CD4-positive, alpha-beta T cell treated with Interleukin-15 for 1 hour (primary cell): Measurements from ENCODE around the gene ALK.

ENCODE experiments used
- DNase-seq: peaks from one replicate; pipeline ENCODE4 v3.0.0-alpha.2; 2020

The ALK gene

DNA sequence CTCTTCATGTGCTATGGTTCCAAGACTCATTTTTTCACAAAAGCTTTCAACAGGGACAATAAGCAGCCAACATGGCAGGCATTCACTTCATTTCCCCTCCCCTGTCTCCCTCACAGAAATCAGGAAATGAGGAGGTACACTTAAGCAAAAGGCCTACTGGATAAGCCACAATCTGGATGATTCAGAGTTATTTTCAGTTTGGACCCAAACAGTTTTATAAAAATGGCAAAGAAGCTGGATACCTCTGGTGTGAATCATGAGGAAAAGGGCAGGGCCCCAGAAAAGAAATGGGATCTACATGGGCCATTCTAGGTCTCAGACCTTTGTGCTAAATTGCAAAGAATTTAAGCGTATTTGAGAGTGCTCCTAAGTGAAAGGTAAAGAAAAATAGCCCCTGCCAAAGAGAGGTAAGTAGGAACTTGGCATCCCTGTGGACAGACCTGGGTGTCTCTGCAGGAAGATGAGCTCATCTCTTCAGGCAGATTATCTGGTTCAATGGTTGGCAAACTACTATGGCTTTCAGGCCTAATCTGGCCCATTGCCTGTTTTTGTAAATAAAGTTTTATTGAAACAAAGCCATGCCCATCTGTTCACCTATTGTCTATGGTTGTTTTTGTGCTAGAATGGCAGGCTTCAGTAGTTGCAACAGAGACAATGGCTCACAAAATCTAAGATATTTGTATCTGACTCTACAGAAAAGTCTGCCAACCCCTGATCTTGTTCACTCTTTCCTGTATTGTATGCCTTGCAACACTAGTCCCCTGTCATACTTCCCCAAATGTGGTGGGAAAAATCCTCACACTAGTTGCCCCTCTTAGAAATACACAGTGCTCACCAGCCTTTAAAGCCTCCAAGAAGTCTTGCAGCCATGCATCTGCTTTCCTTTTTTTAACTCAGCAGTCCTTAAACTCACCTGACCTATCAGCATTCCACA, 315.0 kb downstream of the ALK start:
- no peak for DNase-seq

DNA sequence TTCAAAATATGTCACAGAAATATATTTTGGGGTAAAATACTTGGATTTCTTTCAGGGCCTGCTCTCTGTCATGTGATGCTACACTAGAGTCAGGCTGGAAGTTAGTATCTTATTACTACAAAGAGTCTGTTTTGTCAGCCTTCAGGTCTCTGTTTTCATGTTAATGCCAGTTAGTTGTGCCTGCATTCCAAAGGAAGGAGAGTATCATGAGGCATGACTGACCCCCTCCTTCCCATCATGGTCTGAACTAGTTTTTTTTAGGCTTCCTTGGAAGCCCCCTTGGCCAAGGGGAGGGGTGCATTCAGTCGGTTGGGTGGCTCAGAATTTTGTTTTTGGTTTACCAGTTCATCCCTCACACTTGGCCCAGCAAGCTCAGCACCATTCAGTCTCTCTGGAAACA, 318.0 kb downstream of the ALK start:
- no peak for DNase-seq

DNA sequence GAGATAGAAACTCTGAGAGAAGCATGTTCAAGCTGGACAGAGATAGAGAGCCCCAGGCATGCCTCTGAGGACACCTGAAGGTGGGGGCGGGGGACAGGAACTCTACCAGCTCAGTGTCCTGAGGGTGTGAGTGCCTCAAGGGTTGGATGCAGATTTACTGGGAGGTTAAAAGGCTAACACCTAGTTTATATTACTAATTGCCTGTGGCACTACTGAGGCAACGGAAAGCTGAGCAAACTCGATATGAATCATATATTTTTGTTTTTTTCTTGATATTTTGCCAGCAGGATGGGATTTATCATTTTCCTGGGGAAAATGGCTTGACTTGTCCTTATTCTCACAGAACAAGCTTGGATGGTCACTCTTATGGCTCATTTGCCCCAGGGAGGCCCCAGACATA, 319.5 kb downstream of the ALK start:
- no peak for DNase-seq

DNA sequence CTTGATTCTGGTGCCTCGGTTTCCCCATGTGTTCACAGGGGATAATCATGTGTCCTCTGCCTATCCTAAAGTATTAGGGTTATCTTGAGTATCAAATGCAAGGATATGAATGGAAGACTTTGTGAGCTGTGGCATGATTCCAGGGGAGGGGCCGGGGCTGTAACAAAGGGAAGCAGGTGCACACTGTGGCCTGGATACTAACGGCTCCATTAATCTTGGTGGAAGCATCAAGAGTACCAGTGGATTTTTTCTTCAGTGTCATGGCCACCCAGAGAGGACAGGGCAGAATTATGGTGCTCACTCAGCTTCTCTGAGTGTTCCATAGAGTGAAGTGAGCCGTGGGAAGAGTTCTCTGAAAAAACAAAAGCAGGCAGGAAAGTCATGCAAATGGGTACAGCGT, 320.1 kb downstream of the ALK start:
- DNase-seq, result no peak

DNA sequence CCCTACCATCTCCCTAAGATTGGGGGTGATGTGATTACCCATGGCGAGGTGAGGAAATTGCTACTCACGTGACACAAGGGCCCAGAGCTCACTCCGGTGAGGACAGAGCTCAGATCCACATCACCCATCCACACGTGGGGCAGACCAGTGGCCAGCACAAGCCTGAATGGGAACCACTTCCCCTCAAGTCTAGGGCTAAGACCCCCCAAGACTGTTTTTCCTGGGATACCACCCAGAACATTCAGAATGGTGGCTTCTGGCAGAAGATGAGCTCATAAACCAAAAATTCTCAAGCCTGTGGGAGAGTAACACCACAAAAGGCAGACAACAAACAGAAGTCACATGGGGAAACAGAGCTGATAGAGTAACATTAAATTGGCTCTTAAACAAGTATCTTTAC, 321.4 kb downstream of the ALK start:
- DNase-seq, result no peak

DNA sequence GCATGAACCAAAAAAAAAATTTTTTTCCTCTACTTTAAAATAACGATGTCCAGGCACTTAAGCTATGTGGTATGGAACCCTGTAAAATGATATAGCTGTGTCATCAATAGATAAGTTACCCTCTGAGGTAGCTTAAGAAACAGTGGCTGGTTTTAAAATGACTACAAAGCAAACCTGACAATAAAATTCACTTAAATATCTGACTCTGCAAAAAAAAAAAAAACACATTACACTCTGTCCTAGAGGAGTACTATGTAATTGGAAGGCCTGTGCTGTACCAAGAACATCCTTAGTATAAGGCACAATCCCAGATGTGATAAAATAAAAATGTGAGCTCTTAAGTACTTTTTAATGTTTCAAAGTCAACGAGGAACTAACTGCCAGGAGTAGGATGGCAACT, 322.4 kb downstream of the ALK start:
- no peak for DNase-seq

DNA sequence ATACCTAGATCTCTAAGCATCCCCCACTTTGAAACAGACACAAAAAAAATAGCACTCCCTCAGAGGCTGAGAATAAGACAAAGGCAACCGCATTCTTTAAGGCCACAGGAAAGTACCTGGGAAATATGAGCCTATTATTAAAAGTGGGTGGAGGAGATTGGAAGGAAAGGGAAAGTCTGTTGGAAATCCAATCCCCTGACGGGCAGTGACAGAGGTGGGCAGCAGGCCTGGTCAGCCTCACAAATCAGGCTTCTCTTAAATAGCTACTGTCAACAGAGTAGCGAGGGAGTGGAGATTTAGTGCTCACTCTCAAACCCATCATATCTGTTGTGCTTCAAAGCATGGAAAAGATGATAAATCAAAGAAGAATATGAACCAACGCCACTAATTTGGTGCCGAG, 324.4 kb downstream of the ALK start:
- no peak for DNase-seq

DNA sequence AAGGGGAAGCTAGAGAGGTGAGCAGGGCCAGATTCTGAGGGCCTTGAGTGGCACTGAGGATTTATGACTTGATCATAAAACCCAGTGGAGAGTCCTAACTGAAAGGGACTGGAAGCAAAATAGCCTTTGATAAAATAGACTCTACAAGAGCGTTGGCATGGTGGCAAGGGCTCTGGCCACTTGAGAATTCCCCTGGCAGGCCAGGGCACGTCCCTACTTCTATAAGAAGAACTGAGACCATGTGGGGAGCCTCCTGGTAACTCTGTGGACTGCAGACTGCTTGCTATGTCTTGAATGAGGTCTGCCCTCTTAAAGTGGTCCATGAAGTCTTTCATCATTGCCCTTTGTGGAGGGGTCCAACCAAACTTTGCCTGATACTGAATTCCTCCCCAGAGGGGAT, 324.8 kb downstream of the ALK start:
- DNase-seq, result no peak

DNA sequence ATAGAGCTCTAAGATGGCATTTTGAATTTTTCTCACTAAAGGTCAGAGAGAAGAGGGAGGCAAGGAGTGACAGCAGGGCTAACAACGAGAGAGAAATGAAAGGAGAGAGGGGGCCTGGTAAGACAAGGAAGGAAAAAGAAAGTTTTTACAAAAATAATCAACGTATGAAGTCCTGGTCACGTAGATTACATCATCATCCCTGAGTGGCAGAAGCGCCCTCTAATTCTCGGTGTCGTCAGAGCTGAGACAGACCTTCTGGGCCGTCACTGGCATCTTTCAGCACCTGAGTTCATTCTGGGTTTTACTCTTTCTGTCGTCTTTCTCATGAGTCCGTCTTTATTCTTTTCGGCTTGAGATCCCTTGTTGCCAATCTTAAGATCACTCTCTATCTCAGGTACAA, 329.8 kb downstream of the ALK start:
- no peak for DNase-seq

DNA sequence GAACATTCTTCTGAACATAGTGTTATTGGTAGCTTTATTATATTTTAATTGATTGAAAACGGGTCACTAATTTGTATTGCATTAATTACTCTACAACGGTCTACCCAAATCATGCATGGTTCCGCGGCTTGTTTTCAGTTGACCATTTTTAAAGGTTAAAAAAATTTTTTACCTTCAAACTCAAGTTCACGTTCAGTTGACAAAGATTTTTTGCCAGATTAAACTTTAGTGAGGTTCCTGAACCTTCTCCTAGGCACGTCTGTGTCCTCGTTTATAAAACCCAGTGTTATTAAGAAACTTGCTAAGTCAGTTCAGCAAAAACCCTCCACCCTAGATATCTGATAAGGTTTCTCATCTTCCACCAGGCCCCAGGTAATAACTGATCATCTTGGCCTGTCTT, 331.2 kb downstream of the ALK start:
- no peak for DNase-seq

DNA sequence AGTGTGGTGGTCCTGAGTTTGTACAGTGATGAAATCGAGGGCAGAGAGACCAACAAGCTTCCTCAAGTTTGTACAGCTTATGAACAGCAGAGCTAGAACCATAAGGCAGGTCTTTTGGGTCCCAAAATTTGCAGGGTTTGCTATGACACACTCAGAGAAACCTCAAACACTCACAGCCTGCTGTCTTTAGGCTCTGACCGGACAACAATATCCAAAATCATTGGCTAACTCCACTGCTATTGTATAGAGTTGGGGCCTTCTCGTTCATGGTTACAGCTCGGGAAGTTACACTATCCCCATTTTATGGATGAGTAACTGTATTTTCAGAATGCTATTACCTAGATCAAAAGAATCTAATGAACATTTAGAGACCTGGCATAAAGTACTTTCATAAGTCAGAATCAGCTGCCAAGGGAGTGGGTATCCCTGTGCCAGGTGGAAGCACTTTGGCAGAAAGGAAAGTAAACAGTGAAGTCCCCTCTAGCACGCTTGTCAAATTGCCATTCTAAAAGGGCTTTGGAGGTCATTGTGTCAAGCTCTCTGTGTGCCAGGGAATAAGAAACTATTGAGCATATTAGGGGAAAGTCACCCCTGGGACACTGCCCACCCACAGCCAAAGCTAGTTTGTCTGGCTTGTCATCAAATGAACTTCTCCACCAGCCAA, 331.8 kb downstream of the ALK start:
- no peak for DNase-seq

DNA sequence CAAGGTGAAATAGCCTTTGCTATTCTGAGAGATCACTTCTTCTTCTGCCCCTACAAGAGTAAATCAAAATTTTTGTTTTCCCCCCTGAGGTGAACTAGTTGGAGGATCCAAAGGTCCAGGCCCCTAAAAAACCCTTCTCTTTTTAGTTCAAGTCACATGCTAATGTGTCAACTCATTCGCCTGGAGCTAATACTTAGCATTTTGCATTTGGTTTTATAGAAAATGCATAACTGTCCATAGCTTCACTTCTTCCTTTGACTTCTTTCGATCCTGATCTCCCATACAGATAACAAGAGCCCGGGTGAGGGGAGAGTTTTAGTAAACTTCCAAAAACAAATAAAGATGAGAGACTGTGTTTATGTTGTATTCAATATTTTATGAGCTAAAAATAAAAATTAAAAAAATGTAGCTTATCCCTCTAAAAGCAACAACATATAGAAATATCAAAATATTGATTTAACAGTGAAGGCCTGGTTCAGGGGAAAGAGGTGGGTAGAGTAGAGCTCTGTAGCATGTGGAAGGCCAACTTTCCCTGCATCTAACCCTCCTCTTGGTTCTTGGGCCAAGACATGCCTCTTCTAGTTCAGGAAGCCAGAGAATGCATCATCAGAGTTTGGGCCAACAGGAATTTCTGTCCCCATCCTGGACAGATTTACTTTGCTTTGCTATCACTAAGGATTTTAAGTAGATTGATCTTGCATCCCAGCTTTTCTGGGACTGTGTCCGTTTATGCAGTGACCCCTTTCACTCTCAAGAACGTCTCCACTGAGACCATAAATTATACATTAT, 333.8 kb downstream of the ALK start:
- no peak for DNase-seq

DNA sequence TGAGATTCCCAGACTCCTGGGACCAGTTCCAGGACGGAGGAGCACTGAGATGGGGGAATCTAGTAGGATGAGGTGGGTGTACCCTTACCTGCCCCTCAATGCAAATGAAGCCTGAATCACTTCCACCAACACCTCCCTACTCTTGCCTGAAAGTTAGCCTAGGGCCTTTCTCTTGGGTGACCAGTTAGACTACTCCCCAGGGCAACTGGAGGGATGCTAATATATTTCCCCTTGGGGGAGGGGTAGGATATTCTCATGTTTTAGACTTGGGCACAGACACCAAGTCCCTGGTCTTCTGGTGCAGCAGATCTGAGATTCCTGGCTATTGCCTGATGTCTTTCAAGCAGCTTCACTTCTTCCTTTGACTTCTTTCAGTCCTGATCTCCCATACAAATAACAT, 334.5 kb downstream of the ALK start:
- no peak for DNase-seq

DNA sequence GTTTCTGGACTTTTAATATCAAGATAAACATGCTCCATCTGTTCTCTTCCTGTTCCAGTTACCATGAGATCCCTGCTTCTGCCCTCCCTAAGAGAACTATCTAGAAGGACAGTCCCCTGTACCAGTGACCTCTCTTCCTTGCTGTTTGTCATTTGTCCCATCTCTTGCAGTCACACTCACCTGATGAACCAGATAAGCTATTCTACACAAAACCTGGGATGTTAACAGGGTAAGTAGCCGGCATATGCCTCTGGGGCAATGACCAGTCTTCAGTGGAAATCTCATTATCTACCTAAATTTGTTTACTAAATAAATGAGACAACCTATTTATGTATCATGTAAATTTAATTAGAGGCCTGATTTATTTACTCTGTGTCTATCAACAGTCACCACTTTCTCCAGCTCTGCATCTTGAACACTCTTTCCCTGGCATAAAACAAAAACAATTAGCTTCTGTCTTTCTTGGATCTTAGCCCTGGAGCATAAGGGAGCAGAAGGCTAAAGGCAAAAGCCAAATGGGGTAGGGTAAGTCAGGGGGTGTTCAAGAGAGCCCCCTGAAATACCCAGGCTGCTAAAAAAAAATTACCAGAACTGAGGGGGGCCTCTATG, 337.7 kb downstream of the ALK start:
- no peak for DNase-seq

DNA sequence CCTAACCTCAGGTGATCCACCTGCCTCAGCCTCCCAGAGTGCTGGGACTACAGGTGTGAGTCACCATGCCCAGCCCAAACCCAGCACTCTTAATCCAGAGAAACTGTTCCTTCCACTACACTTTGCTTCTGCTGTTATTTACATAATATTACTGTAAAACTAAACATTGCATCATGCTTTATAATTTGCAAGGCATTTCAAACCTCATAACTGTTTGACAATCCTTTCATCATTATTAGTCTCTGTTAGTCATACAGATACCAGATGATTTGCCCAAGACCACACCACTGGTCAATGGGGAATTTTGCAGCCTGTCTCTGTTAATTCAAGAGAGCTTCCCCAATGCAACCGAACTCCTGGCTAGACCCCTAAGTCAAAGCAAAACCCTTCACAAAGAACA, 338.3 kb downstream of the ALK start:
- no peak for DNase-seq

DNA sequence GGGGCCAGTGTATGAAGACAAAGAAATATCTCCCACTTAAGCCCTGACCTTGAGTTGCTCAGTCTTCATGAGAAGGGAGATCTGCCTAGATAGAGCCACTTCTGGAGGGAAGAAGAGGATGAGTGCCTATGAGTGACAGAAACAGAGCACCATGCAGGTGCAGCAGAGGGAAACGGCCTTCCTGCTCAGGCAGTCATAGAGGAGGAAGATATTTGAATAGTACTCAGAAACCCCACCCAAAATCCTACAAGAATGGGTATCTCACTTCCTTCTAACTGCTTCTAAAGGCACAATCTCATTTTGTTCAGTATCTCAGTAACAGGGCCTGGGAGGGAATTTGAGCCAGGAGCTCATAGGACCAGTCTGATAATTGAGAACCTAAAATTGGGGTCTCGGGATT, 339.3 kb downstream of the ALK start:
- no peak for DNase-seq

DNA sequence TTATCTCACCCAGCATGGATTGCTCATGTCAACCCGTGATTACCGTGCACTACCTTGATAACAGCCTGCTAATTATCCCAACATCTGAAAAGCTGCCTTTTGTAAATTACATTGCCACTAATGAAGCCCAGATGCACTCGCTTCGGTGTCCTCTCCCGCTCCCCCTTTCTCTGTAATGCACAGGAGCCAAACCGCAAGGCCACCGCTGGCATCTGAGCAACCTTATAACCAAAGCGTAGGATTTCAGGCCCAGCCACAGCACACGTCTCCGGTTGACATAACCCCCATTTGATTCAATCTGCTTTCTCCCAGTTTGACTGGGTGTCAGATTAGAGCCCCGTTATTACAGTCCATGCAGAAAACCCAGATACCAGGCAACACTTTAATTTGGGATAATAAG, 341.2 kb downstream of the ALK start:
- no peak for DNase-seq

DNA sequence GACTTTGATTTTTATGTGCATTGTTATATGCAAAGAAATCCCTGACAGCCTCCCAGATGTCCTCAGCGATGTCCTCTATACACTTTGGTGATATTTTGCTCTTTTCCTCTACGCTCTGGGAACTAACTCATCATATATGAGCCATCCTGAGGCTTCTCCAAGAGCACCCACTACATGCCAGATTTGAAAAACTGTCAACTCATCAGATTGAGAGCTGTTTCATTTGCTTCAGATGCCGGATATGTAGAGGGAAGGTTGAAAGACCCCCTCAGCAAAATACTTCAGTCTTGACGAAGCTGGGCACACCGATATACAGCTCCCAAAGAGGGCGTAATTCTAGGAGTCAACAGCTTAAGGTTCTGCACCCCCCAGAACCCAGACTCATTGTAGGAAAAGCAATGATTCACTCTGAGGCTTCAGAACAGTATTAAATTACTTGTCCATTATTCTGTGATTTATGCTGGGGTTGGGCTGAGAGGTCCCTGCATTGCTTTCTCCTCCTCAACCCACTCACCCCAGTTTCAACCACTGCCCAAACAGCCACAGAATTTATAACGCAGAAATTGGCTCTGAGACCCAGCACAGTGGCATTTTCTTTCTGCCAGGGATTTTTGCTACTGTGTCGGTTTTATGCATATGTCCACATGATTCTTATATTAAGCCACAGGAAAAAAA, 341.8 kb downstream of the ALK start:
- DNase-seq, result no peak

DNA sequence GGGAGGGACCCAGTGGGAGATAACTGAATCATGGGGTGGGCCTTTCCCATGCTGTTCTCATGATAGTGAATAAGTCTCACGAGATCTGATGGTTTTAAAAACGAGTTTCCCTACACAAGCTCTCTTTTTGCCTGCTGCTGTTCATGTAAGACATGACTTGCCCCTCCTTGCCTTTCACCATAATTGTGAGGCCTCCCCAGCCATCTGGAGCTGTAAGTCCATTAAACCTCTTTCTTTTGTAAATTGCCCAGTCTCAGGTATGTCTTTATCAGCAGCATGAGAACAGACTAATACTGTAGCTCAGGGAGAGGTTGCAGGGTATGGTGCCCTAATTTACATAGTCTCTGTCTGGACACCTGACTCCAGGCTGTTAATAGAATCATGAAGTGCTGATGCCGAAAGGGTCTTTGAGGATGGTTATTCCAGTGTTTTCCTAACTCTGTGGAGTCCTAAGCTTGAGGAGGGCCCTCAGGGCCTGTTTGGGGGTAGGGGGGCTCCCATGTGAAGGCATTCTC, 343.2 kb downstream of the ALK start:
- no peak for DNase-seq

DNA sequence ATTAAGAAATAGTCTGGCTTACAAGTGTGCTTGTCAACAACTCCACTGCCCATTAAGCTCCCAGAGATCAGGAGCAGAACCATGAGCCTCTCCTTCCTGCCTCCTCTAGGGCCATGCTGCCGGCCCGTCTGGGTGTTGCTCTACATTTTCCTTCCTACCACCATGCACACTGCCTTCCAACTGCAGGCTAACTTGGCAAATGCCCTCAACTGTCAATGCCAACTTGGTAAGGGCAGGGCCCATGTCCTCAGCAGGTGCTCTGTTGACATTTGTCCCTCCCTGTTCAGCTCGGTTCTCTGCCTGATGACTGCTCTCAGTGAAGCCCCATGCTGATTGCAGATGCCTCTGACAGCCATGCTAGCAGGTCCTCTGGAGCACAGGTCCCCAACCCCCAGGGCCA, 345.2 kb downstream of the ALK start:
- DNase-seq, result no peak

DNA sequence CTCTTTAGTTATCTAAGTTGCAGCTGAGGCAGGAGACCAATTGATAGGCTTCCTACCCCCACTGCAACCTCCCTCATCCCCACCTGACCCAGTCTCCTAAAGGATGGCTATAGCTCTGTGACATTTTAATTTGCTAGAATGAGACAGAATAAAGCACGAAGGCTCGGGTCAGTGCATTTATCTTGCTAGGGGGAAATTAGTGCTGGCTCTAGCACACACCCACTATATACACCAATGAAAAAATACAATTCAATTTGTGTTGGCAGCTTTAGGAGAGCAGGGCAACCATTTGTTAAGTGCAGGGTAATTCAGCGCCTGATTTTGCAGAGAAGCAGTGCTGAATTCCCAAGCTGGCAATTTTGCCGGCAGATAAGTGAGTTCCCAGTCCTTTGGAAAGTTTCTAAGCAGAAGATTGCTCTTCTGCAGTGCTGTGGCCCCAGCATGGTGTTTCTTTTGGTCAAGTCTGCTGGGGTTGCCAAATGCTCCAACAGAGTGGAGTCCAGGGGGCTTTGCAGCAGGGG, 346.0 kb downstream of the ALK start:
- no peak for DNase-seq

DNA sequence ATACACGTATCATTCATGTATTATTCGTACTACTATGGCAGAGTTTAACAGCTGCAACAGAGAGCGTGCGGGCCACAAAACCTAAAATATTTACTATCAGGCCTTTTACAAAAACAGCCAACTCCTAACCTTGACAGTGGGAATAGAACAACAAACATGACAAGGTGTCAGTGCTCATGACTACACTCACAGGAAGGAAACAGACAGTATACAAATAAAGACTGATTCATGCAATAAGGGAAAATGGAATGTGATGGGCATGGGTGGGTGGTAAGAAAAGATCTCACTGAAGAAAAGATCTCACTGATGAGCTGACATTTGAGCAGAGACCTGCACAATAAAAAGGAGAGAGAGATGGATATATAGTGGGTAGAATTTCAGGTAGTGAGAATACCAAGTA, 347.8 kb downstream of the ALK start:
- DNase-seq, result no peak
